ENCODE data around the gene TMEM239. TPM values are rescaled to one million over a fixed set of nuclear protein-coding genes. Genes with fewer than 3 reads are reported as not detected.
A peak's percentile ranks its signal among the peaks of the same experiment; 100 is the strongest.

TMEM239 gene
- total and polyA plus RNA-seq, 5 donors from 2014 or later, result not detected

GRCh38 chr20:2866236-2866635 is 50.1 kb downstream of the TMEM239 start:
- Histone ChIP-seq H3K27me3 (ENCODE audit: control insufficient read depth, insufficient read depth, low read length) (no peaks in the 10 kb centered on the region), H3K36me3 (ENCODE audit: control insufficient read depth, insufficient read depth, low read length) (peaks cover 13% of the 10 kb centered on the region), H3K27ac (ENCODE audit: insufficient read depth, low read length, poor library complexity, severe bottlenecking) (no peak overlapping the region), H3K9me3 (ENCODE audit: control insufficient read depth in 2 of 2, low read length in 2 of 2) (no peaks in the 10 kb centered on the region), H3K4me1 (ENCODE audit: control insufficient read depth, insufficient read depth, low read length, poor library complexity, severe bottlenecking) (no peaks in the 10 kb centered on the region), H3K4me3 (ENCODE audit: low read depth, low read length) (no peak overlapping the region)
- no peak for DNase-seq
- H3K36me3 Mint-ChIP-seq, result peaks cover 13% of the 10 kb centered on the region
- H3K9me3 Mint-ChIP-seq, result no peaks in the 10 kb centered on the region
- H3K4me3 Mint-ChIP-seq, result peak overlapping the region in 1 of 4 donors; percentile 10
- H3K27ac Mint-ChIP-seq, result peak overlapping the region in 2 of 3 donors; percentile 62 to 93
- peaks cover 0 to 36% (median 10%) of the 10 kb centered on the region in 4 donors for H3K4me1 Mint-ChIP-seq
- no peak for ATAC-seq (ENCODE audit: low read depth in 2 of 2)
- no peaks in the 10 kb centered on the region for H3K27me3 Mint-ChIP-seq

- H3K27me3 ChIP-seq (ENCODE audit: control insufficient read depth, insufficient read depth, low read length), result no peaks in the 10 kb centered on the region
- Mint-ChIP-seq H3K27ac (peak overlapping the region in 2 of 3 donors; percentile 62), H3K4me3 (peak overlapping the region in 1 of 4 donors; percentile 88), H3K27me3 (peaks cover 4% of the 10 kb centered on the region), H3K36me3 (peaks cover 11% of the 10 kb centered on the region), H3K9me3 (no peaks in the 10 kb centered on the region), H3K4me1 (peaks cover 5 to 41% (median 15%) of the 10 kb centered on the region in 4 donors)
- H3K4me1 ChIP-seq (ENCODE audit: control insufficient read depth, insufficient read depth, low read length, poor library complexity, severe bottlenecking), result peaks cover 4% of the 10 kb centered on the region
- DNase-seq, result no peak
- peaks cover 5% of the 10 kb centered on the region for H3K36me3 ChIP-seq (ENCODE audit: control insufficient read depth, insufficient read depth, low read length)
- no peak overlapping the region for H3K27ac ChIP-seq (ENCODE audit: insufficient read depth, low read length, poor library complexity, severe bottlenecking)
- no peak for ATAC-seq (ENCODE audit: low read depth in 2 of 2)
- no peak overlapping the region for H3K4me3 ChIP-seq (ENCODE audit: low read depth, low read length)
- no peaks in the 10 kb centered on the region for H3K9me3 ChIP-seq (ENCODE audit: control insufficient read depth in 2 of 2, low read length in 2 of 2)
Observed at GRCh38 chr20:2867081-2867864, 51.1 kb downstream of the TMEM239 start.

Other genes with a start within 250 kb of the TMEM239 start
- 249 TPM for gene NOP56, start 163.7 kb upstream of the TMEM239 start, total RNA-seq
- gene NOP56, start 163.7 kb upstream of the TMEM239 start, polyA plus RNA-seq, result 100 to 1,000 TPM in 3 of 4 donors, 10 to 100 TPM in 1; 91.8 to 106 (median 103) TPM
- gene IDH3B, start 152.1 kb upstream of the TMEM239 start, total RNA-seq, result 113 TPM
- 100 to 1,000 TPM; 106 to 117 (median 110) TPM for gene IDH3B, start 152.1 kb upstream of the TMEM239 start, polyA plus RNA-seq
- 1.8 TPM for gene EBF4, start 123.6 kb upstream of the TMEM239 start, total RNA-seq
- under 1 TPM in 2 of 4 donors, not detected in 2; 0.36 to 0.76 TPM for gene EBF4, start 123.6 kb upstream of the TMEM239 start, polyA plus RNA-seq
- 1.2 TPM for gene CPXM1, start 15.7 kb upstream of the TMEM239 start, total RNA-seq
- under 1 TPM in 1 of 4 donors, not detected in 3; 0.10 TPM for gene CPXM1, start 15.7 kb upstream of the TMEM239 start, polyA plus RNA-seq
- gene C20orf141, start 1.4 kb upstream of the TMEM239 start, total RNA-seq, result not detected
- gene C20orf141, start 1.4 kb upstream of the TMEM239 start, polyA plus RNA-seq, result not detected
- 47.2 TPM for gene PCED1A, start 24.3 kb downstream of the TMEM239 start, total RNA-seq
- 10 to 100 TPM; 17.8 to 24.9 (median 19.5) TPM for gene PCED1A, start 24.3 kb downstream of the TMEM239 start, polyA plus RNA-seq
- gene VPS16, start 24.4 kb downstream of the TMEM239 start, total RNA-seq, result 53.9 TPM
- 10 to 100 TPM; 30.6 to 35.3 (median 30.9) TPM for gene VPS16, start 24.4 kb downstream of the TMEM239 start, polyA plus RNA-seq
- 103 TPM for gene PTPRA, start 57.1 kb downstream of the TMEM239 start, total RNA-seq
- gene PTPRA, start 57.1 kb downstream of the TMEM239 start, polyA plus RNA-seq, result 10 to 100 TPM; 26.2 to 35.5 (median 32.3) TPM
- gene GNRH2, start 227.3 kb downstream of the TMEM239 start, total RNA-seq, result 1.9 TPM
- gene GNRH2, start 227.3 kb downstream of the TMEM239 start, polyA plus RNA-seq, result not detected
- 17.6 TPM for gene MRPS26, start 229.7 kb downstream of the TMEM239 start, total RNA-seq
- 10 to 100 TPM; 69.6 to 78.8 (median 72.7) TPM for gene MRPS26, start 229.7 kb downstream of the TMEM239 start, polyA plus RNA-seq

All from CD4-positive, CD25-positive, alpha-beta regulatory T cell (primary cell).